ENCODE measurements around the gene RAB3A. TPM values are rescaled to one million over a fixed set of nuclear protein-coding genes. Genes with fewer than 3 reads are reported as not detected.
A peak's percentile ranks its signal among the peaks of the same experiment; 100 is the strongest.

RAB3A gene
- total and polyA plus RNA-seq, 9 of the 15 experiments (the other 6 are each of a cell fraction or from before 2014, with no cell fraction given): 0.17 to 5.1 (median 0.90) TPM; not detected in 1

- peak; percentile 38 for TF ChIP-seq FIP1L1 (IDR thresholded peaks at IDR 0.05; ENCODE audit: low read depth, low read length, poor library complexity, severe bottlenecking)
- TF ChIP-seq CEBPZ (IDR thresholded peaks at IDR 0.05; ENCODE audit: borderline replicate concordance, low read depth, low read length): no peak
- no peak for TF ChIP-seq ZNF280B (CRISPR knock-in tag; IDR thresholded peaks at IDR 0.05)
- TF ChIP-seq STAT6 (CRISPR knock-in tag; IDR thresholded peaks at IDR 0.05): no peak
- TF ChIP-seq MNT (conservative IDR thresholded peaks at IDR 0.05): peak; percentile 40 to 47
- no peak for TF ChIP-seq SIRT6 (IDR thresholded peaks at IDR 0.05; ENCODE audit: low read depth, low read length)
- TF ChIP-seq KAT7 (CRISPR knock-in tag; IDR thresholded peaks at IDR 0.05; ENCODE audit: borderline replicate concordance): 0 out of 2 replicates have a peak, but pooled peaks have one; percentile 72
- TF ChIP-seq ZNF143 (CRISPR knock-in tag; IDR thresholded peaks at IDR 0.05): no peak
- no peak for TF ChIP-seq PREB (CRISPR knock-in tag; IDR thresholded peaks at IDR 0.05)
- TF ChIP-seq HMGN3 (IDR thresholded peaks at IDR 0.05; ENCODE audit: borderline replicate concordance, extremely low read depth, insufficient read length, low read depth, low read length): peak; percentile 79
- TF ChIP-seq ZBTB1 (CRISPR knock-in tag; IDR thresholded peaks at IDR 0.05; ENCODE audit: borderline replicate concordance, low read depth): peak; percentile 37; the same call in 1 of the 2 replicates
- TF ChIP-seq HDAC3 (IDR thresholded peaks at IDR 0.05; ENCODE audit: borderline replicate concordance, partially characterized antibody): no peak
- no peak for TF ChIP-seq HNRNPLL (IDR thresholded peaks at IDR 0.05; ENCODE audit: low read depth, low read length, poor library complexity, severe bottlenecking)
- peak; percentile 92 for TF ChIP-seq RBFOX2 (IDR thresholded peaks at IDR 0.05; ENCODE audit: low read depth, low read length)
- peak; percentile 87 for TF ChIP-seq POLR2A (conservative IDR thresholded peaks at IDR 0.05)
Observed at GRCh38 chr19:18173572-18174288, 30.1 kb downstream of the RAB3A start, which contains the start of gene IFI30 (continued).
